Endodermal cell (in vitro differentiated cells): ENCODE measurements around the gene ST6GALNAC2. TPM values are rescaled to one million over a fixed set of nuclear protein-coding genes. Genes with fewer than 3 reads are reported as not detected.

Experiments
- DNase-seq: peaks from one replicate; pipeline ENCODE4 v3.0.0-alpha.2; 2017
- H3K27ac ChIP-seq: 2 replicates; pipeline ENCODE4 v1.5.1; 2013; ENCODE audit warnings: mild to moderate bottlenecking, low read depth, low read length, moderate library complexity
- H3K27me3 ChIP-seq: 2 replicates; pipeline ENCODE4 v1.6.1; 2013; ENCODE audit warnings: mild to moderate bottlenecking, low read length, moderate library complexity; ENCODE audit not compliant: insufficient read depth, control insufficient read depth, poor library complexity, severe bottlenecking
- H3K36me3 ChIP-seq: 2 replicates; pipeline ENCODE4 v1.7.0; 2013; ENCODE audit warnings: mild to moderate bottlenecking, low read length, moderate library complexity; ENCODE audit not compliant: control insufficient read depth, insufficient read depth
- H3K4me1 ChIP-seq: one replicate; pipeline ENCODE4 v1.7.0; 2013; ENCODE audit warnings: low read length; ENCODE audit not compliant: control insufficient read depth, insufficient read depth
- H3K4me3 ChIP-seq: 2 replicates; pipeline ENCODE4 v1.5.1; 2013; ENCODE audit warnings: mild to moderate bottlenecking, low read length, moderate library complexity
- H3K9ac ChIP-seq: 2 replicates; pipeline ENCODE4 v1.6.1; 2013; ENCODE audit warnings: mild to moderate bottlenecking, low read length, moderate library complexity; ENCODE audit not compliant: poor library complexity, severe bottlenecking; ENCODE audit errors: extremely low read depth
- H3K9me3 ChIP-seq: 2 replicates; pipeline ENCODE4 v1.6.1; 2013; ENCODE audit warnings: mild to moderate bottlenecking, low read length, moderate library complexity; ENCODE audit not compliant: control insufficient read depth
- H3K27ac Mint-ChIP-seq: 2 replicates; pipeline ENCODE4 v1.8.0; 2020; ENCODE audit warnings: mixed read lengths
- H3K27me3 Mint-ChIP-seq: 2 replicates; pipeline ENCODE4 v1.8.0; 2021; ENCODE audit warnings: mild to moderate bottlenecking, mixed read lengths; ENCODE audit not compliant: insufficient read depth
- H3K36me3 Mint-ChIP-seq: 2 replicates; pipeline ENCODE4 v1.8.0; 2020; ENCODE audit warnings: low read depth, mixed read lengths
- H3K4me1 Mint-ChIP-seq: 2 replicates; pipeline ENCODE4 v1.8.0; 2020; ENCODE audit warnings: mixed read lengths
- H3K4me3 Mint-ChIP-seq: 2 replicates; pipeline ENCODE4 v1.8.0; 2020; ENCODE audit warnings: mild to moderate bottlenecking, moderate library complexity, mixed read lengths
- H3K9me3 Mint-ChIP-seq: 2 replicates; pipeline ENCODE4 v1.8.0; 2020; ENCODE audit warnings: mild to moderate bottlenecking, mixed read lengths
- WGBS, 2 experiments: methylation state at CpG; one replicate each; pipeline versions ENCODE4 v1.1.5 to v1.1.7; 2013; ENCODE audit warnings: missing lambda C conversion rate in 2 of 2, mixed read lengths in 1 of 2; ENCODE audit not compliant: insufficient coverage in 1 of 2, insufficient read length in 1 of 2; 5-methylcytosine and 5-hydroxymethylcytosine counted together
- total RNA-seq, 2 donors: library from RNA; stranded (reverse); fragmentation: NEBNext Ultra II Directional in 1 of 2; extraction: Animal tissue kit (Norgen Biotek cat#: 25700) in 1 of 2; gene quantifications; 2 replicates in 1 of 2; 3 replicates in 1 of 2; pipeline ENCODE4 v1.2.1, GENCODE V29; 2021
- TF ChIP-seq, protein P1 (sequence below): fragments of 200-600 bp; sonication (generic); conservative IDR thresholded peaks from 2 replicates; pipeline ENCODE4 v1.5.0; 2021; ENCODE audit warnings: antibody characterized with exemption, mild to moderate bottlenecking

ST6GALNAC2 gene
- total RNA-seq, 2 donors from 2014 or later: 15.1 to 26.9 TPM

DNA sequence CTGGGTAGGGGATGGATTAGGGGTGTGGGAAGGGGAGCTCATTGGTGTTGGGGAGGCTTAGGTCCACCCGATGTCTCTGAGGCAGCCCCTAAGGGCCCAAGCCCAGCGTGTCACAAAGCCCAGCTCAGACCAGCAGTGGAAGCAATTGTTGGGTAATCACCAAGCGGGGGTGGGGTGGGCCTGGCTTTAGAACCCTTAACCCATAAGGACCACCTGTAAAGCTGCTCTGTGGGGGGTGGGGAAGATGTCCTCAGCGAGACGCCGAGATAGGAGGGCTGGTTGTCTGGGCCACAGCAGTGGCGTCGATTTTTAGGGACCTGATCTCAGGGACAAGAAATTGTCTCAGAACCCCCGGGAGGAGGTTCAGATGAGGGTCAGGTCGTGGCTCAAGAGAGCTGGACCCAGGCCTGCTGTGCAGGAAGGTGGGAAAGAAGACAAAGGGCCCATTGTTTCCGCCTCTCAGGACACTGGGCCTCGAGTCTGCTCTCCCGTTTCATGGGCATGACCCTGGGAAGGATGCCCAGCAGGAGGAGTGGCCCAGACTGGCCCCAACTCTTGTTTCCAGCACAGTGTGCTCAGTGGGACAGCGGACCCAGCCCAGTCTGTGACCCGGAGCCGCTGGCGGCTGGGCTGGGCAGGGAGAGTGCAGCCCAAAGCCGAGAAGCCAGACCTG lies 15.9 kb downstream of the ST6GALNAC2 start:
- DNase-seq: peak; percentile 66
- H3K4me1 Mint-ChIP-seq: peaks cover 27% of the 10 kb centered on the region
- no peak overlapping the region for H3K4me3 Mint-ChIP-seq
- no peaks in the 10 kb centered on the region for H3K9me3 Mint-ChIP-seq
- no peak overlapping the region for H3K27ac Mint-ChIP-seq
- H3K27me3 Mint-ChIP-seq: no peaks in the 10 kb centered on the region
- H3K27me3 ChIP-seq: no peaks in the 10 kb centered on the region
- 61 to 73% methylated on average over 10 to 18 of the region's 18 CpGs for WGBS, 2 experiments
- peaks cover 23% of the 10 kb centered on the region for H3K36me3 Mint-ChIP-seq
- TF ChIP-seq, protein P1, sequence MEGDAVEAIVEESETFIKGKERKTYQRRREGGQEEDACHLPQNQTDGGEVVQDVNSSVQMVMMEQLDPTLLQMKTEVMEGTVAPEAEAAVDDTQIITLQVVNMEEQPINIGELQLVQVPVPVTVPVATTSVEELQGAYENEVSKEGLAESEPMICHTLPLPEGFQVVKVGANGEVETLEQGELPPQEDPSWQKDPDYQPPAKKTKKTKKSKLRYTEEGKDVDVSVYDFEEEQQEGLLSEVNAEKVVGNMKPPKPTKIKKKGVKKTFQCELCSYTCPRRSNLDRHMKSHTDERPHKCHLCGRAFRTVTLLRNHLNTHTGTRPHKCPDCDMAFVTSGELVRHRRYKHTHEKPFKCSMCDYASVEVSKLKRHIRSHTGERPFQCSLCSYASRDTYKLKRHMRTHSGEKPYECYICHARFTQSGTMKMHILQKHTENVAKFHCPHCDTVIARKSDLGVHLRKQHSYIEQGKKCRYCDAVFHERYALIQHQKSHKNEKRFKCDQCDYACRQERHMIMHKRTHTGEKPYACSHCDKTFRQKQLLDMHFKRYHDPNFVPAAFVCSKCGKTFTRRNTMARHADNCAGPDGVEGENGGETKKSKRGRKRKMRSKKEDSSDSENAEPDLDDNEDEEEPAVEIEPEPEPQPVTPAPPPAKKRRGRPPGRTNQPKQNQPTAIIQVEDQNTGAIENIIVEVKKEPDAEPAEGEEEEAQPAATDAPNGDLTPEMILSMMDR: no peak
- peaks cover 8% of the 10 kb centered on the region for H3K4me1 ChIP-seq
- no peak overlapping the region for H3K4me3 ChIP-seq
- peaks cover 17% of the 10 kb centered on the region for H3K36me3 ChIP-seq
- H3K27ac ChIP-seq: no peak overlapping the region
- no peak overlapping the region for H3K9ac ChIP-seq
- H3K9me3 ChIP-seq: no peaks in the 10 kb centered on the region

DNA sequence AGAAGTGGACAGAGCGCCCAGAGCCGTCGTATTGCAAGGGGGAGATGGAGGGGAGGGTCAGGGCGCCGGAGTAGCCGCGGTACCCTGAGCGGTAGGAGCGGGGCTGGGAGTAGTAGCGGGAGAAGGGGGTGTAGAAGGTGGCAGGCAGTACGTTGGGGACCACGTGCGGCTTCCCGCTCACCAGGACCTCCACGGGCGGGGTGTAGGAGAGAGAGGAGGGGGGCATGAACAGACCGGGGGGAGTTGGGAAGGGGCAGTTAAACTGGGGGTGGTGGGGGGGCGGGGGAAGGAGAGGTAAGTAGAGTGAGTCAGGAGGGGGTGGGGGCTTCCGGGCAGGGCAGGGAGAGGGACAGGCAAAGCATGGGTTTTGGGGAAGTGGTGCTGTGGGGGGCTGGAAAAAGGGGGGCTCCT lies 16.8 kb downstream of the ST6GALNAC2 start:
- Histone ChIP-seq H3K9me3 (no peaks in the 10 kb centered on the region), H3K4me1 (peaks cover 8% of the 10 kb centered on the region), H3K9ac (no peak overlapping the region), H3K4me3 (no peak overlapping the region), H3K36me3 (peaks cover 23% of the 10 kb centered on the region), H3K27me3 (no peaks in the 10 kb centered on the region), H3K27ac (no peak overlapping the region)
- Mint-ChIP-seq H3K36me3 (peaks cover 28% of the 10 kb centered on the region), H3K4me3 (no peak overlapping the region), H3K27ac (peak overlapping the region; percentile 26), H3K27me3 (no peaks in the 10 kb centered on the region), H3K4me1 (peaks cover 27% of the 10 kb centered on the region), H3K9me3 (no peaks in the 10 kb centered on the region)
- WGBS, 2 experiments: 67 to 81% methylated on average over 3 to 18 of the region's 19 CpGs
- TF ChIP-seq, protein P1: no peak
- peak; percentile 63 for DNase-seq

DNA sequence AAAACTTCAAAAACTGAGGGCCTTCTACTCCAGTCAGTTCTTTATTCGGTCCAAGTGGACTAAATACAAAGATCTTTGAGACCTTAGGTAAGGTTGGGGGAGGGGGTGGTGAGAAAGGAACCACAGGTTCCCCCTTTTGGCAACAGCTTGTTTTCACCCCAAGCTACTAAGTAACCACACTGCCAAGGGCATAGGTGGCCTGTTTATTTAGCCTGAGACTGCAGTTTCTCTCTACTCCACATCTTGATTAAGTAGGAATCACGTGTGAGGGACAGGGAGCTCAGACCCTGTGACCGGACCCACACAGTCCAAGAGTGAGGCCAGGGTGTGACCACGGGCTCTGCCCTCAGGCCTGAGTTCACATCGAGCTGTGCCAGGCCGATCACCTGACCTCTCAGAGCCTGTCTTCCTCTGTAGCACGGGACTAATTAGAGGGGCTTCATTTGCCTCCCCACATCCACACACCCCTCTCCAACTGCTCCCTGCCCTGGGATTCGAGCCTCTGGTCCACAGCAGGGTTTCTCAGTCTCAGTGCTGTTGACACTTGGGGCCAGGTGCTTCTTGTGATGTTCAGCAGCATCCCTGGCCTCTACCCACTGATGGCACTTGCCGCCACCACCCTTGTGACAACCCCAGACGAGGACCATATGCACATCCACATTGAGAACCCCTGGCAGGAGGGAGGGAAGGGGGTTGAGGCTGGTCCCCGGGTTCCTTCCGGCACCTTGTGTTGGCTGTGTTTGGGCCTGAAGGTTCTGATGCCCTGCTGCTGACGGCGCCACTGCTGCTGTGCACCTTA lies 17.8 kb downstream of the ST6GALNAC2 start:
- H3K36me3 Mint-ChIP-seq: peaks cover 35% of the 10 kb centered on the region
- TF ChIP-seq, protein P1: no peak
- H3K27me3 Mint-ChIP-seq: no peaks in the 10 kb centered on the region
- H3K4me3 ChIP-seq: no peak overlapping the region
- H3K9me3 ChIP-seq: no peaks in the 10 kb centered on the region
- WGBS, 2 experiments: 87 to 88% methylated on average over 11 to 13 of the region's 14 CpGs
- peaks cover 27% of the 10 kb centered on the region for H3K4me1 Mint-ChIP-seq
- no peak overlapping the region for H3K4me3 Mint-ChIP-seq
- peaks cover 26% of the 10 kb centered on the region for H3K36me3 ChIP-seq
- no peak overlapping the region for H3K9ac ChIP-seq
- no peak overlapping the region for H3K27ac ChIP-seq
- peaks cover 8% of the 10 kb centered on the region for H3K4me1 ChIP-seq
- DNase-seq: peak; percentile 72
- H3K27me3 ChIP-seq: no peaks in the 10 kb centered on the region
- H3K27ac Mint-ChIP-seq: peak overlapping the region; percentile 82
- no peaks in the 10 kb centered on the region for H3K9me3 Mint-ChIP-seq
